Measurements from ENCODE around the gene TFF3. TPM values are rescaled to one million over a fixed set of nuclear protein-coding genes. Genes with fewer than 3 reads are reported as not detected.

Gene TFF3, protein sequence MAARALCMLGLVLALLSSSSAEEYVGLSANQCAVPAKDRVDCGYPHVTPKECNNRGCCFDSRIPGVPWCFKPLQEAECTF
- total RNA-seq: not detected

DNA sequence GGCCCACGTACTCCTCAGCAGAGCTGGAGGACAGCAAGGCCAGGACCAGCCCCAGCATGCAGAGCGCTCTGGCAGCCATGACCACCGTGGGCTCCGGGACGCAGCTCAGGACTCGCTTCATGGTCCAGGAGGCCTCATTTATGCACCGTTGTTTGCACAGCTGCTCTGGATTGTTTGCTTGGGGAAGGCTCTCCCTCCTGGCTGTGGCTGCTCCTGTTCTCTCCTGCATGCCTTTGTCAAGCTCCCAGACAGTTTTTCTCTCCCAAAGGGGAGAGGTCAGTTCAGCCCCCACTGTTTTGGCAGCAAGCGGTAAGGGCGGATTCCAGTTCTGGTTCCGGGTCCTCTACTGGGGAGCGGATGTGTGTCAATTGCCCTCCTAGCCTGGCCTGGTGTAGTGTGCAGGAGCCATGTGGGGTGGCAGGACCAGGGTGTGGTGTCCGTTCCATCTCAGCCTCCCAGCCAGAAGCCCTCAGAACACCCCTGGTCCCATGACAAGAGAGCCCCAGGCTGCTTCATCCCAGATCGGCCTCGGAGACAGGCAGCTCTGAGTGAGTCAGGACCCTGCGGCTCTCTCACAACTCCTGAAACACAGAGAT lies at the start of gene TFF3:
TSS of gene TFF3 (minus strand) at position 114 of the 596 bp plus-strand sequence. CDS start at position 79, 35 bp downstream.
- Mint-ChIP-seq H3K4me3 (no peak within 1 kb of the TSS), H3K27ac (no peak within 1 kb of the TSS), H3K27me3 (no peaks in the 10 kb centered on the region), H3K36me3 (ENCODE audit: low read depth) (no peaks in the 10 kb centered on the region), H3K9me3 (no peaks in the 10 kb centered on the region), H3K4me1 (no peaks in the 10 kb centered on the region)
- no peak for ATAC-seq (replicated peaks)

DNA sequence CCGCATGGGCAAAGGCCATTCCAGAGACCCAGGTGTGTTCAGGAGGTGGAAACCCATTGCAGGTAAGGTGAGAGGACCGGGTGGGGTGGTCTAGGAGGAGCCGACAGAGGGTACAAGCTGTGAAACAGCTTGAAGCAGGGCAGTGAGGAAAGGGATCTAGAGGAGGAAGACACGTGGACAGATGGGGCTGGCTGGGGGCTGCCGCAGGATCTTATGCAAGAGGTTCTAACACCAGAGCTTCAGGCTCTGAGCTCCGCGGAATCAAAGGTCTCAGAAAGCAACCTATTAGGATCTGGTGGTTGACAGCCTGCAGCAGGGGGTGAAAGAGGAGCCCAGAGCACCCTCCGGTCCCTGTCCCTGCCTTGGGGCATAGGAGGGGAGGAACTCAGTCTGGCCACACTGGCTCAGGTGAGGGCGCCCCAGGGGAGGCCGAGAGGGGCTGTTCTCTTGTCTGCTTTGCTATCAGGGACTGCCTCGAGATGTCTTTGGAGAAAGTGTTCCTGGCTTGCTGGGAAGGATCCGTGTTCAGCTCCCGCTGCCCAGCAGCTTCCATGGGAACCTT lies 49.2 kb upstream of the TFF3 start:
- no peak overlapping the region for H3K27ac Mint-ChIP-seq
- H3K27me3 Mint-ChIP-seq: peaks cover 3% of the 10 kb centered on the region
- H3K9me3 Mint-ChIP-seq: no peaks in the 10 kb centered on the region
- H3K4me1 Mint-ChIP-seq: peaks cover 4% of the 10 kb centered on the region
- peaks cover 5% of the 10 kb centered on the region for H3K36me3 Mint-ChIP-seq (ENCODE audit: low read depth)
- ATAC-seq (replicated peaks): no peak
- H3K4me3 Mint-ChIP-seq: no peak overlapping the region

DNA sequence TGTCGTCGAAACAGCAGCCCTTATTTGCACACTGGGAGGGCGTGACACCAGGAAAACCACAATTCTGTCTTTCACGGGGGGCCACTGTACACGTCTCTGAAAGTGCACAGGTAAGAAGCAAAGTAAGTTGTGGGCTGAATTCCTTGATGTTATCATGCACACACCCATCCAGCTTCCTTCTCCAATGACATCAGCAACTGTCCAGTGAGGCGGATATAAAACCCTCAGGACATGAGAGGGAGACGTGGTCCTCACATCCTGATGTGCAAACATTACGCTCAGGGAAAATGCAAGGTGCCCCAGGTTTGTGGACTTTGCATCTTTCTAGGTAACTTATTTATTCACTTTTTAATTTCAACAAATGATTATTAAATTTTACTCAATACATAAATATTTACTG lies 48.1 kb upstream of the TFF3 start:
- H3K9me3 Mint-ChIP-seq: no peaks in the 10 kb centered on the region
- ATAC-seq (replicated peaks): no peak
- H3K4me3 Mint-ChIP-seq: no peak overlapping the region
- H3K36me3 Mint-ChIP-seq (ENCODE audit: low read depth): no peaks in the 10 kb centered on the region
- peaks cover 3% of the 10 kb centered on the region for H3K27me3 Mint-ChIP-seq
- peaks cover 4% of the 10 kb centered on the region for H3K4me1 Mint-ChIP-seq
- no peak overlapping the region for H3K27ac Mint-ChIP-seq

DNA sequence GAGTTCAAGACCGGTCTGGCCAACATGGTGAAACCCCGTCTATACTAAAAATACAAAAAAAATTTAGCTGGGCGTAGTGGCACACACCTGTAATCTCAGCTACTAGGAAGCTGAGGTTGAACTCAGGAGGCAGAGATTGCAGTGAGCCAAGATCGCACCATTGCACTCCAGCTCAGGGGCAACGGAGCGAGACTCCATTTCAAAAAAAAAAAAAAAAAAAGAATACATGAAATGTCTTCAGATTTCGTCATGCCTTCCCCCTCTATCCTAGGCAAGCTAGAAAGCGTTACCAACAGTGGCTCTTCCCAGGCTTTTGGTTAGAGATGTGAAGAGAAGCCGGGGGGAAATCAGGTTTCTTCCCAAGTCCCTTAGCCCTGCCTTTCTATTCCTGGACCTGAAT lies 47.5 kb upstream of the TFF3 start:
- H3K9me3 Mint-ChIP-seq: no peaks in the 10 kb centered on the region
- H3K4me3 Mint-ChIP-seq: no peak overlapping the region
- no peaks in the 10 kb centered on the region for H3K36me3 Mint-ChIP-seq (ENCODE audit: low read depth)
- peaks cover 3% of the 10 kb centered on the region for H3K27me3 Mint-ChIP-seq
- H3K4me1 Mint-ChIP-seq: peaks cover 4% of the 10 kb centered on the region
- ATAC-seq (replicated peaks): no peak
- no peak overlapping the region for H3K27ac Mint-ChIP-seq

DNA sequence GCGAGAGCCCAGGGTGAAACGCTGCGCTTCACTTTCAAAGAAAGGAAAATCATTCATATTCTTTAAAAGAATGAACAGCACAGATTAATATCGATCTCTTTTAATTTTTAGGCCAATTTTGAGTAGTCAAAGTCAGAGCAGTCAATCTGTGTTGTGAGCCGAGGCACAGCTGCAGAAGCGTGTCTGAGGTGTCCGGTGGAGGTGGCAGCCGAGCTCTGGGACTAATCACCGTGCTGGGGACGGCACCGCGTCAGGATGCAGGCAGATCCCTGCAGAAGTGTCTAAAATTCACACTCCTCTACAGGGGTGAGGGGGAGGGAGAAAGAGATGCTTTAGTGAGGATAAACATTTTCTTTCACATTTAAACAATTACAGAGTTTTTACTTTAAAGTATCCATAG lies 47.0 kb upstream of the TFF3 start:
- Mint-ChIP-seq H3K4me1 (no peaks in the 10 kb centered on the region), H3K9me3 (no peaks in the 10 kb centered on the region), H3K36me3 (ENCODE audit: low read depth) (no peaks in the 10 kb centered on the region), H3K27ac (no peak overlapping the region), H3K27me3 (peaks cover 3% of the 10 kb centered on the region), H3K4me3 (no peak overlapping the region)
- no peak for ATAC-seq (replicated peaks)

DNA sequence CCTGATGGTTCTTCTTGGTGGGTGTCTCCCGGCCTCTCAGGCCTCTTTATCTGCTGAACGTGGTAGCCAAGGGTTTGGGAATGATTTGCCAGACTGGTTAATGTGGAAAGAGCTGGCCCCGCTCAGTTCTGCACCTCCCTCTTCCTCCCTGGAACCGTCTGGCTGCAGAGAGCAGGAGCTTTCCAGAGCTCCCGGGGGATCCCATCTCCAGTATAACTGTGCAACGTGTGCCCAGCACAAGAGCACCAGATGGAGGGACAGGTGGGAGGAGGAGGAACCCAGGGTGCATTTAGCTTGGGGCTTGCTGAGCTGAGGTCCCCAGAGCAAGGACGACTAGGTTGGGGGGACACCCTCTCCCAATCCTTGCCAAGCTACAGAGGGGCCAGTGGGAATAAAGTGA lies 46.1 kb upstream of the TFF3 start:
- ATAC-seq (replicated peaks): no peak
- H3K27ac Mint-ChIP-seq: no peak overlapping the region

DNA sequence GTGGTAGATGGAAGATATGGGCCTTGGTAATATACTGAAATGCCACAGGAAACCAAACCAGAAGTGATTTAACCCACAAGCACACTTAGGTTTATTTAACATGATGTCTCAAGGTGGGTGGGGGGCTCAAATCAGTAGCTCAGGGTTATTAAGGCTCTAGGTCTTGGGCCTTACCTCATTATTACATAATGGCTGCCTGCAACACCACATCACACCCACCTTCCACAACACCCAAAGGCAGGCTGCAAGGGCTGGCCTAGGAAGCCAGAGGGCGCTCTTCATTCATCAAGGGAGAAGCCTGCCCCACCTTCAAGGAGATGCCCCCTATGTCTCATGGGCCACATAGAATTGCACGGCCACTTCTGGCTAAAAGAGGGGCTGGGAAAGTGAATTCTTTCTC lies 45.1 kb upstream of the TFF3 start:
- Mint-ChIP-seq H3K27me3 (peaks cover 3% of the 10 kb centered on the region), H3K9me3 (no peaks in the 10 kb centered on the region), H3K27ac (no peak overlapping the region), H3K4me3 (no peak overlapping the region), H3K4me1 (no peaks in the 10 kb centered on the region), H3K36me3 (ENCODE audit: low read depth) (no peaks in the 10 kb centered on the region)
- no peak for ATAC-seq (replicated peaks)

More for the DNA sequence above, 46.1 kb upstream of the TFF3 start:
- Mint-ChIP-seq H3K4me3 (no peak overlapping the region), H3K36me3 (ENCODE audit: low read depth) (no peaks in the 10 kb centered on the region), H3K9me3 (no peaks in the 10 kb centered on the region), H3K27me3 (peaks cover 3% of the 10 kb centered on the region), H3K4me1 (no peaks in the 10 kb centered on the region)

DNA sequence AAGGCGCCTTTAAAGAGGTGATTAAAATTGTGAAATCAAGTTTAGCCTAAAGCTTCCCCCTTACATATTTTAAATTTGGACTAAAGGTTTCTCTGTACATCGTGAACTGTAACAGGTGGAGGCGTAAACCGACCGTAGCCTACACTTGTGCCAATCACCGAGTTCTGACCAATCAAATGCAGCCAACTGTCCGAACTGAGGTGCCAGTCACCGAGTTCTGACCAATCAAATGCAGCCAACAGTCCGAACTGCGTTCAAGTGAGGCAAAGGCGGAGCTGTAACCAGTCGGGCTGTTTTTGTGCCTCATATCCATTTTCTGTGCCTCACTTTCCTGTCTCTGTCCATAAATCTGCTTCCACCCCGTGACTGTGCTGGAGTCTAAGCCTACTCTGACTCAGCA lies 43.7 kb upstream of the TFF3 start:
- peaks cover 3% of the 10 kb centered on the region for H3K27me3 Mint-ChIP-seq

DNA sequence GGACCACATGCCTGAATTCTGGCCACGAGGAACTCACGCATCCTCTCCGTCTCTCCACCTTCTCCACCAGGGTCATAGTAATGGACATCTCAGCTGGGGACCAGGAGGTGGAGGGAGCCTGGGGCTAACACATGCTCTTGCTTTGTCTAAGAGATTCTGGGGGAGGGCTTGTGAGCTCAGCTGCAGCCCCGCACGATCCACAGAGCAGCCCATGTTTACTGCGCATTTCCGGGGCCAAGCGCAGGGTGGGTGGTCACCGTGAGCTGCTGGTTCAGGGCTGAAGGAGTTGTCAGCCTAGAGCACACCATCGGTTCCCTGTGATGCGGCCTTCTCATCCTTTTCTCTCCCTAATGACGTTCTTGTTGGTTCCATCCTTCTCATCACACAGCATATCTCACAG lies 43.1 kb upstream of the TFF3 start:
- Mint-ChIP-seq H3K4me1 (peaks cover 5% of the 10 kb centered on the region), H3K9me3 (peaks cover 10% of the 10 kb centered on the region), H3K36me3 (ENCODE audit: low read depth) (no peaks in the 10 kb centered on the region), H3K27ac (no peak overlapping the region), H3K4me3 (no peak overlapping the region), H3K27me3 (peaks cover 7% of the 10 kb centered on the region)
- ATAC-seq (replicated peaks): no peak

More for the DNA sequence above, 43.7 kb upstream of the TFF3 start:
- Mint-ChIP-seq H3K4me3 (no peak overlapping the region), H3K4me1 (no peaks in the 10 kb centered on the region), H3K9me3 (peaks cover 5% of the 10 kb centered on the region), H3K27ac (no peak overlapping the region), H3K36me3 (ENCODE audit: low read depth) (no peaks in the 10 kb centered on the region)
- ATAC-seq (replicated peaks): no peak

DNA sequence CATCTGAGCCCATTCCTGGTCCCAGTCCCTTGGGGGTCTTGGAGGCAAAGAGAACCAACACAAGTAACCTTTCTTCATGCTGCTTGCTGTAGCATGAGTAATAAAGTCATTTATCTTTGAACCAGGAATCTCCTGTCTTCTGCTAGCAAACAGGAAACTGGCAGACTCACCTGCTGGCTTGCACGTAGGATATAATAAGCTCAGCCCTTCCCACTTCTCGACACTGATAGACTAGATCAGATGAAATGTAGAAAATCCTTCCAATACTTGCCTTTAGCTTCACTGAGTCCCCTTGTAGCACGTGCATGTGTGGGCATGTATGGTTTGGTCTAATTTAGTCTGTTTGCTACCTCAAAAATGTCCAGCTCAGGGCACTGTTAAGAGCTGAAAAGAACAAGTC lies 42.1 kb upstream of the TFF3 start:
- Mint-ChIP-seq H3K27ac (no peak overlapping the region), H3K36me3 (ENCODE audit: low read depth) (no peaks in the 10 kb centered on the region), H3K4me1 (peaks cover 5% of the 10 kb centered on the region), H3K27me3 (peaks cover 8% of the 10 kb centered on the region), H3K4me3 (peak overlapping the region; percentile 9), H3K9me3 (peaks cover 12% of the 10 kb centered on the region)
- no peak for ATAC-seq (replicated peaks)

DNA sequence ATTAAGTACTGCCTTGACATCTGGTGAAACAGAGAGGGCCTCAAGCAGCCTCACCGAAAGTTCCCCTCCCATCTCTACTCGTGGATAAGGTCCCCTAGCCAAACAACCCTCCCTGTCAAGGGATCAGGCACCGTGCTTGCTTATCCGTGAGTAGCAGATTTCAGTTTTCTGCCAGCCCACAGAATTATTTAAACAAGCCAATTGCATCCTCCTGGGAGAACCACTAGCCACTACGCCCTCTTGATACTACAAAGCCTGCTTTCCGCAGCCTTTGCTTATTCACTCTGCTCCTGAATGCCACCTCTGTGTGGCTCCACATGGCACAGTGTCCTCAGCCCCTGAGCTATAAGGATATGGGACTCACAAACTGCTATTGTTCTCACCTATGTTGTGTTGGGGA lies 41.4 kb upstream of the TFF3 start:
- peaks cover 5% of the 10 kb centered on the region for H3K4me1 Mint-ChIP-seq

DNA sequence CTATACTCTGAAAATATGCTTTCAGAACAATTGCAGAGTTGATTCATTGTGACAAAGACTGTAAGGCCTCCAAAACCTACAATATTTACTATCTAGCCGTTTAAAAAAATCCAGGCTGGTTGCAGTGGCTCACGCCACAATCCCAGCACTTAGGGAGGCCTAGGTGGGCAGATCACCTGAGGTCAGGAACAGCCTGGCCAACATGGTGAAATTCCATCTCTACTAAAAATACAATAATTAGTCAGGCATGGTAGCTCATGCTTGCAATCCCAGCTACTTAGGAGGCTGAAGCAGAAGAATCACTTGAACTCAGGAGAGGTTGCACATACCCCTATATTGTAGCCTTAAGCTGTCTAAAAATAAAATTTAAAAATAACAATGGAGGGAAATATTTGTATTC lies 40.8 kb upstream of the TFF3 start:
- peaks cover 12% of the 10 kb centered on the region for H3K9me3 Mint-ChIP-seq
- peaks cover 5% of the 10 kb centered on the region for H3K4me1 Mint-ChIP-seq
- no peaks in the 10 kb centered on the region for H3K36me3 Mint-ChIP-seq (ENCODE audit: low read depth)
- no peak for ATAC-seq (replicated peaks)
- H3K27me3 Mint-ChIP-seq: peaks cover 5% of the 10 kb centered on the region
- H3K27ac Mint-ChIP-seq: no peak overlapping the region
- no peak overlapping the region for H3K4me3 Mint-ChIP-seq

More for the DNA sequence above, 41.4 kb upstream of the TFF3 start:
- peaks cover 12% of the 10 kb centered on the region for H3K9me3 Mint-ChIP-seq
- H3K27me3 Mint-ChIP-seq: peaks cover 5% of the 10 kb centered on the region
- H3K36me3 Mint-ChIP-seq (ENCODE audit: low read depth): no peaks in the 10 kb centered on the region
- no peak for ATAC-seq (replicated peaks)
- H3K4me3 Mint-ChIP-seq: no peak overlapping the region
- H3K27ac Mint-ChIP-seq: no peak overlapping the region

DNA sequence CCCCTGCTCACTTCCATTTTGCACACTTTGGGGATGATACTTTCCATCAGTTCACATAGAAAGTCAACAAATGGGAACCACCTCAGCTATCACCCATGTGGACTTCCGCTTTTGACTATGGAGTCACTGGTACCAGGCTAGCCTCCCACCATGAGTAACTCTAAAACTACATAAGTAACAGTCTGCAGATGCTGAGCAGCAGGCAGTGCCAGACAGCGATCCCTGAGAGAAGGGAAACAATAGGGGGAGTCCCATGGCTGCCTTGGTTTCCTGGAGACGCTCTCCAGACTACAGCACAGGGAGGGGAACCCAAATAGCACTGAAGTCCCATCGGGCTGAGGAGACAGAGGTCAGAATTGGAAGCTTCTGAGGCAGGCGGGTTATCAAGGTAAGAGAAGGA lies 38.4 kb upstream of the TFF3 start:
- ATAC-seq (replicated peaks): peak; percentile 79
- no peak overlapping the region for H3K4me3 Mint-ChIP-seq
- peaks cover 5% of the 10 kb centered on the region for H3K4me1 Mint-ChIP-seq
- peak overlapping the region; percentile 5 for H3K27ac Mint-ChIP-seq
- H3K36me3 Mint-ChIP-seq (ENCODE audit: low read depth): no peaks in the 10 kb centered on the region
- H3K9me3 Mint-ChIP-seq: peaks cover 12% of the 10 kb centered on the region
- peaks cover 5% of the 10 kb centered on the region for H3K27me3 Mint-ChIP-seq

DNA sequence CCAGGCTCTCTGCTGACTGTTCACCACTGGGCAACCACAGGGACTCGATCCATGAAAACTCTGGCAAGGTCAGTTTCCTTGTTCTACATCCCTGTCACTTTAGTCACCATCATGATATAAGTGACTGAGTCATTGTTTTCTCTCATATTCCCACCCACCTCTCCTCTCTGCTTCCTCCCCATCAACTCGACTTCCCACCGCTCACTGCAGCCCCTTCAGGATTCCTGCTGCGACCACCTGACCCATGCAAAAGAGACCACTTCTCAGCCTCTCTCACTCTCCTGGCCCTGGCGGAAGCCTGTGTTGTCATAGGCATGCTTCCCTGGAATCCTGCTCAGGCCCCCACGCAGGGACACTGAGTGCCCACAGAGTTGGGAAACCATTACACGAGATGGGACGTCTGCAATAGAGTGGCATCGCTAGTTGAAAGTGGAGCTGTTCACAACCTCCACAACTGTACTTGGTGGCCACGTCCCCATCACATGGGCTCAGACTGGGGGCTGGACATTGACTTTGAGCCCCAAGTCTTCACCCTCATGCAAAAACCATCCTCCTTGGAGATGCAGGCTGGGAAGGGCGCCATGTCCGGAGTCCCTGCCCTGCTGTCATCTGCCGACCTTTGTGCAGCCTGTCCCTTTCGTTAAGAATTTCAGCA lies 37.4 kb upstream of the TFF3 start:
- Mint-ChIP-seq H3K9me3 (peaks cover 12% of the 10 kb centered on the region), H3K4me1 (peaks cover 5% of the 10 kb centered on the region), H3K4me3 (no peak overlapping the region), H3K36me3 (ENCODE audit: low read depth) (no peaks in the 10 kb centered on the region), H3K27ac (peak overlapping the region; percentile 56), H3K27me3 (peaks cover 5% of the 10 kb centered on the region)
- no peak for ATAC-seq (replicated peaks)

All from activated T-helper 17 cell treated with anti-CD3 and anti-CD28 coated beads, Interleukin-2, amount 50 U/mL, for 72 hours (primary cell).